Measurements from ENCODE around the gene PTPN7.

DNA sequence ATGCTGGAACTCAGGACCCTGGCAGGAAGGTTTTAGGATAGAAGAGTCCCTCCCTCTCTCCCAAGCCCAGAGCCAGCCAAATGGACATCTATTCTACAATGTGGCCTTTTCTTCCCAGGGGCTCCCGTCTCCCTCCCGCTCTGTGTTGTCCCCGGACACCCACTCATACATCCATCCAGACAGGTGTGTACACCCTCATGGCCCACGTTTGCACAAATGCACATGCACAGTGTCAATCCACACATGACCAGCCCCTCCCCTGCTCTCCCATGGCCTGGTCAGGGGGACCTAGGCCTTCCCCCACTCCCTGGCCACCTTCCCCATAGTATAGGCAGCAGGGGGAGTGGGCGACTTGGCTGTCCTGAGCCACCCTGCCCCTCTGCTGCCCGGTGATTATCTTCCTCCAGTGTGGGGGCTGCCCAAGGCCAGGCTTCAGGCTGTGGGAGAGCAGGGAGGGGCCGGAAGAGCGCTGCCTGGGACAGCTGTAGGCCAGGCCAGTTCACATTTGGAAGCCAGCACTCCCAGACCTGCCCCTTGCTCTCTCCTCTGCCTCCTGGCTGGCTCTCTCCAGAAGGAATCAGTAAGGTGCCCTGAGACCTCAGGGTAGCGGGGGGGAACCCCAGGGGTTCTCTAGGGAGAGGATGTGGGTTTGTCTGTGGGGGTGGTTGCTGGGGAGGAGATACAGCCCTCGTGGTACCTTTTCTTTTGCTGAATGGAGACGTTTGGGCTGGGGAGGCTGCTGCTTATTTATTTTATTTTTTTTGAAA is 4.1 kb upstream of the PTPN7 start:
- TF ChIP-seq, protein P1, sequence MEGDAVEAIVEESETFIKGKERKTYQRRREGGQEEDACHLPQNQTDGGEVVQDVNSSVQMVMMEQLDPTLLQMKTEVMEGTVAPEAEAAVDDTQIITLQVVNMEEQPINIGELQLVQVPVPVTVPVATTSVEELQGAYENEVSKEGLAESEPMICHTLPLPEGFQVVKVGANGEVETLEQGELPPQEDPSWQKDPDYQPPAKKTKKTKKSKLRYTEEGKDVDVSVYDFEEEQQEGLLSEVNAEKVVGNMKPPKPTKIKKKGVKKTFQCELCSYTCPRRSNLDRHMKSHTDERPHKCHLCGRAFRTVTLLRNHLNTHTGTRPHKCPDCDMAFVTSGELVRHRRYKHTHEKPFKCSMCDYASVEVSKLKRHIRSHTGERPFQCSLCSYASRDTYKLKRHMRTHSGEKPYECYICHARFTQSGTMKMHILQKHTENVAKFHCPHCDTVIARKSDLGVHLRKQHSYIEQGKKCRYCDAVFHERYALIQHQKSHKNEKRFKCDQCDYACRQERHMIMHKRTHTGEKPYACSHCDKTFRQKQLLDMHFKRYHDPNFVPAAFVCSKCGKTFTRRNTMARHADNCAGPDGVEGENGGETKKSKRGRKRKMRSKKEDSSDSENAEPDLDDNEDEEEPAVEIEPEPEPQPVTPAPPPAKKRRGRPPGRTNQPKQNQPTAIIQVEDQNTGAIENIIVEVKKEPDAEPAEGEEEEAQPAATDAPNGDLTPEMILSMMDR (conservative IDR thresholded peaks at IDR 0.05) = no peak
- TF ChIP-seq ZFX (IDR thresholded peaks at IDR 0.05) = no peak

All from C4-2B (cell line).